Upper lobe of left lung (tissue), 4 donors: ENCODE results near the gene SLC22A3.

Experiments used
- CTCF ChIP-seq, 6 experiments: fragments of 450-650 bp in 4 of 6; fragments of 200-600 bp in 2 of 6; sonication (generic) in 2 of 6; IDR thresholded peaks; one replicate each; pipeline ENCODE4 v1.5.1; 2016 to 2019; ENCODE audit warnings: antibody characterized with exemption in 6 of 6
- EP300 ChIP-seq, 4 donors: sonication (generic); formaldehyde crosslinking; IDR thresholded peaks; one replicate each; pipeline ENCODE4 v1.5.1; 2017; ENCODE audit warnings: antibody characterized with exemption in 4 of 4, control low read depth in 2 of 4
- POLR2A ChIP-seq, 4 donors: fragments of 450-650 bp; IDR thresholded peaks; one replicate each; pipeline ENCODE4 v1.5.1; 2016 to 2017; ENCODE audit warnings: antibody characterized with exemption in 4 of 4, mild to moderate bottlenecking in 2 of 4
- POLR2AphosphoS5 ChIP-seq, 2 donors: sonication (generic); formaldehyde crosslinking; IDR thresholded peaks; one replicate each; pipeline ENCODE4 v1.5.1; 2017; ENCODE audit warnings: antibody characterized with exemption in 2 of 2

GRCh38 chr6:160431226-160431625 lies 83.0 kb downstream of the SLC22A3 start:
- TF ChIP-seq POLR2A (IDR thresholded peaks at IDR 0.05) (no peak), CTCF (IDR thresholded peaks at IDR 0.05) (no peak), POLR2AphosphoS5 (IDR thresholded peaks at IDR 0.05) (no peak), EP300 (IDR thresholded peaks at IDR 0.05) (no peak)
